ENCODE measurements around the gene KDM3A. TPM values are rescaled to one million over a fixed set of nuclear protein-coding genes. Genes with fewer than 3 reads are reported as not detected.

KDM3A gene
- total and polyA plus RNA-seq, 2 of the 8 experiments (the other 6 are each of a cell fraction or from before 2014, with no cell fraction given), result 15.8 to 29.2 TPM

DNA sequence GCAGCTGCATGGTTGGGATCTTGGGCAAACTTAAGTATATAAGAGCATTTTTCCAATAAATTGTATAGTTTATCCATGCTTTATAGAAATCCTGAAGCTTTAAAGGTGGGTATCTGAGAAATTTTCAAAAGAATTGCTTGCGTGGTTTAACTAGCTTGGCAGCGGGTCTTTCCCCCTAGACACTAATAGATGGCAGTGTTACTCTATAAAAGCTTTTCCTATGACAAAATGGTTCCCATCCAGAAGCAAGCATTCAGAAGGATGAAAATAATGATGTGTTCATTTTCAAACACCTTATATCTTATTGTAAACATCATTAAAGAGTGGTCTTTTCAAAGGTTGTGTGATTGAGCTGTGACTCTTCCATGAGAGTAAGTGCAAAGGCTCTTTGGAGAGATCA is 45.9 kb downstream of the KDM3A start:
- WGBS, 2 experiments (ENCODE audit: extremely low coverage in 1 of 2, insufficient coverage in 1 of 2, insufficient read length in 1 of 2, insufficient replicate concordance in 2 of 2, low coverage in 1 of 2, low lambda C conversion rate in 2 of 2, missing lambda C conversion rate in 1 of 2), result 92% methylated on average over 2 of the region's 2 CpGs; no CpG with 5 or more reads in 1 of the 2 experiments
- no peak overlapping the region for H3K9ac ChIP-seq (replicated peaks in 1 of 4; ENCODE audit: extremely low read depth in 1 of 4, low read depth in 3 of 4, low read length in 3 of 4)
- POLR2A ChIA-PET (ENCODE audit: partially characterized antibody), result interaction anchor here (1.2 kb wide), 1 partner anchor 12 kb away, joined by 3 read pairs; no protein-coding TSS in a partner anchor

More for the DNA sequence above, 45.9 kb downstream of the KDM3A start:
- no peak overlapping the region for H3K4me3 ChIP-seq (ENCODE audit: extremely low read depth in 1 of 4, insufficient read depth in 2 of 4, low read depth in 3 of 4, low read length in 4 of 4)
- H2AFZ ChIP-seq (ENCODE audit: low read length), result no peak overlapping the region
- no peak overlapping the region for H4K8ac ChIP-seq (ENCODE audit: extremely low read depth, insufficient read depth, low read length)
- no peak overlapping the region for H2BK12ac ChIP-seq (ENCODE audit: low read depth, low read length)
- no peak overlapping the region for H2BK15ac ChIP-seq (ENCODE audit: low read length)
- no peaks in the 10 kb centered on the region for H3K27me3 ChIP-seq (replicated peaks in 1 of 4; ENCODE audit: control insufficient read depth in 3 of 4, extremely low read depth in 1 of 4, insufficient read depth in 3 of 4, low read length in 3 of 4)
- H3K23ac ChIP-seq (ENCODE audit: insufficient read length), result no peak overlapping the region
- no peak overlapping the region for H3K56ac ChIP-seq (replicated peaks; ENCODE audit: insufficient read length, low read depth, low read length)
- DNase-seq (ENCODE audit: low read depth in 1 of 2, low spot score in 2 of 2) (no peak), FAIRE-seq (no peak)
- no peaks in the 10 kb centered on the region for H3K79me1 ChIP-seq (ENCODE audit: low read depth, low read length)
- H4K5ac ChIP-seq (ENCODE audit: insufficient read length, low read depth, low read length), result no peak overlapping the region
- no peak overlapping the region for H2BK120ac ChIP-seq (replicated peaks; ENCODE audit: low read depth, low read length)
- no peak overlapping the region for H2AK5ac ChIP-seq (ENCODE audit: low read depth, low read length)
- H3K4me2 ChIP-seq (ENCODE audit: insufficient read depth in 1 of 2, low read depth in 2 of 2, low read length in 2 of 2), result no peak overlapping the region
- no peak overlapping the region for H3K14ac ChIP-seq (ENCODE audit: insufficient read length)
- H4K91ac ChIP-seq (replicated peaks; ENCODE audit: insufficient read length, low read length), result no peak overlapping the region
- peaks cover 2 to 3% of the 10 kb centered on the region in 2 experiments for H4K20me1 ChIP-seq (replicated peaks in 1 of 2; ENCODE audit: control insufficient read depth in 1 of 2, insufficient read depth in 2 of 2, low read length in 2 of 2)
- no peaks in the 10 kb centered on the region for H3K23me2 ChIP-seq (ENCODE audit: low read depth, low read length)
- H3K18ac ChIP-seq (ENCODE audit: extremely low read depth, low read length), result no peak overlapping the region
- CTCF ChIA-PET (ENCODE audit: partially characterized antibody), result interaction anchor here (0.7 to 1.8 kb wide), 6 partner anchors 11 to 390 kb away, joined by 3 to 7 read pairs (median 3); no protein-coding TSS in a partner anchor
- H3K79me2 ChIP-seq (ENCODE audit: control insufficient read depth in 1 of 2, insufficient read depth in 2 of 2, low read length in 2 of 2), result no peaks in the 10 kb centered on the region
- no peaks in the 10 kb centered on the region for H3K4me1 ChIP-seq (replicated peaks in 1 of 4; ENCODE audit: control insufficient read depth in 3 of 4, insufficient read depth in 4 of 4, low read length in 3 of 4)
- H3K27ac ChIP-seq (ENCODE audit: low read depth, low read length), result no peak overlapping the region
- H2BK20ac ChIP-seq (ENCODE audit: low read length), result no peak overlapping the region
- H3K9me3 ChIP-seq (ENCODE audit: insufficient read depth in 2 of 2, low read depth in 1 of 2, low read length in 1 of 2), result no peaks in the 10 kb centered on the region
- no peak overlapping the region for H3K4ac ChIP-seq (replicated peaks; ENCODE audit: insufficient read length, low read depth, low read length)
- H2BK5ac ChIP-seq (ENCODE audit: low read depth, low read length), result no peak overlapping the region
- peaks cover 26 to 77% (median 70%) of the 10 kb centered on the region in 4 experiments for H3K36me3 ChIP-seq (ENCODE audit: control insufficient read depth in 2 of 4, insufficient read depth in 4 of 4, low read length in 3 of 4)
- TF ChIP-seq RAD21 (IDR thresholded peaks at IDR 0.05 in 1 of 2, conservative IDR thresholded peaks at IDR 0.05 in 1 of 2; ENCODE audit: low read depth in 2 of 2, low read length in 2 of 2), result peak; percentile 10 to 24; a peak in 2 of 4 replicates
- TF ChIP-seq, protein P1, sequence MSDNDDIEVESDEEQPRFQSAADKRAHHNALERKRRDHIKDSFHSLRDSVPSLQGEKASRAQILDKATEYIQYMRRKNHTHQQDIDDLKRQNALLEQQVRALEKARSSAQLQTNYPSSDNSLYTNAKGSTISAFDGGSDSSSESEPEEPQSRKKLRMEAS (IDR thresholded peaks at IDR 0.05), result no peak
